Hematopoietic multipotent progenitor cell treated with erythropoietin and hydrocortisone succinate and interleukin-3 and kit ligand, for 6 days (in vitro differentiated cells): ENCODE measurements around the gene LHX3.

Experiments
- DNase-seq: peaks from one replicate; pipeline ENCODE4 v3.0.0-alpha.2; 2015

Gene LHX3

DNA sequence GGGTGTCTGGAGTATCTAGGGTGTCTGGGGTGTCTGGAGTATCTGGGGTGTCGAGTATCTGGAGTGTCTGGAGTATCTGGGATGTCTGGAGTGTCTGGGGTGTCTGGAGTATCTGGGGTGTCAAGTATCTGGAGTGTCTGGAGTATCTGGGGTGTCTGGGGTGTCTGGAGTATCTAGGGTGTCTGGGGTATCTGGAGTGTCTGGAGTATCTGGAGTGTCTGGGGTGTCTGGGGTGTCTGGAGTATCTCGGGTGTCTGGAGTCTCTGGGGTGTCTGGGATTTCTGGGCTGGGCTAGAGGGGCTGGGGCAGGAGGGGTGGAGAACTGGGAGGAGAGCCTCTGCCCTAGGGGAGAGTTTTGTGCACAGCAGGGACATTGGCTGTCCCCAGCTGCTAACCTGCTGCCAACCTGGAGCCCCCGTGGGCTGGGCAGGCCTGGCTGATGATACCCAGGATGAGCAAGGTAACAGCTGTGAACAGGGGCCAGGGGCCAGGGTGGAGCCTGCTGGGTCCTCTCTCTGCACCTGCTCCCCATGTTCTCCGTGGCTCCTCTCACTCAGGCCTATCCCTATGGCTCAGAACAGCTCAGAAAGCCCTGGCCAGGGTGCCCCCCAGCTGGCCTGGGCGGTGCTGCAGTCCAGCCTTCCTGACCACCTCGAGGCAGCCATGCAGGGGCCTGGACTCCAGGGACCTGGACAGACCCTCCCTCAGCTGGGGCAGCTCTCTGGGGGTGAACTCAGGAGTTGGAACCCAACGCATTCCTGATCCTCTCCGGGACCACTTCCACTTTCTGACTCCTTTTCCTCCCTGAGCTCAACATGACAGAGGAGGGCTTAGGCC, 29.9 kb downstream of the LHX3 start:
- no peak for DNase-seq

DNA sequence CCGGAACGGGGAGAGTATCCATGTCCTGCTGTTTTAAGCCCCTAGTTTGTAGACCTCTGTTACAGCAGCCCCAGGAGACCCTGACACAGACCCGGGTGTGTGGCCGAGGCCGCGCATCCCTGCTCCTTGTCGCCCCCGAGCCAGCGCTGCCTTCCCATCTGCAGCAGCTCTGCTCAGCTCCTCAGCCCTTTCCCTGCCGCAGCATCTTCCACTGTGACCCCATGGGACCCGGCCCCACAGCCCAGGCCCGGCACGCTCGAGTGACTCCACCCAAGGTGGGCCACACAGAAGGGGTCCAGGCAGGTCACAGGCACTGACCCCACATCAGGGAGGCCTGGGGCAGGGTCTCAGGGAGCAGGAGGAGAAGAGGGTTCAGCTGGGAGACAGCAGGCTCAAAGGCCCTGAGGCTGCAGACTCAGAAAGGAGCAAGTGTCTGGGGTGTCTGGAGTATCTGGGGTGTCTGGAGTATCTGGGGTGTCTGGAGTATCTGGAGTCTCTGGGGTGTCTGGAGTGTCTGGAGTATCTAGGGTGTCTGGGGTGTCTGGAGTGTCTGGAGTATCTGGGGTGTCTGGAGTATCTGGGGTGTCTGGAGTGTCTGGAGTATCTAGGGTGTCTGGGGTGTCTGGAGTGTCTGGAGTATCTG, 31.2 kb downstream of the LHX3 start:
- no peak for DNase-seq

DNA sequence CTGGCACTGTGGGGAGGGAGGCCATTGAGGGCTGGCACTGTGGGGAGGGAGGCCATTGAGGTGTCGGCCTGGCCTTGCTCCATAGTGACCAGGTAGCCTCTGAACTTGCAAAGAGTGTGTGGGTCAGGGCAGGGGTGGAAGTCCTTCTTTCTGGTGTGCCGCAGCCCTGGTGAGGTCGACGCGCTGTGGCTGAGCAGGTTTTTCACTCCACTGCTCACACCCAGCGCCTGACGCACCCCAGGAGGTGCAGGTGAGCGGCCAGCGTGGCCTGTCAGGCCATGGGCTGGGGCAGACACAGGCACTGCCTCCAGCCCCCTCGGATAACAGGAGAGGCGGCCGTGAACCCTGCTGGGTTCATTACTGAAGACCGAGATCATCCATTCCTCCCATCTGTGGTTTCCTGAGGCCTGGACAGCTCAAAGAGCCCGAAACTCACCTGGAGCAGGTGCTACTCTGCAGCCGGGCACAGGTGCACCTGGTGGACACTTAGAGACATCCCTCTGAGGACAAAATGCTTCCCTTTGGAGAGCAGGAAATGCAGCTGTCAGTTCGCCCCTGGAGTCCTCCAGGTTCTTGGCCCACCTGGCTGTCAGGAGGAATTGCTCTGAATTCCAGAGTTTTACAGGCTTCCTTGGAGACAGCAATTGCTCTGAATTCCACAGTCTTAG, 32.4 kb downstream of the LHX3 start:
- DNase-seq = no peak

DNA sequence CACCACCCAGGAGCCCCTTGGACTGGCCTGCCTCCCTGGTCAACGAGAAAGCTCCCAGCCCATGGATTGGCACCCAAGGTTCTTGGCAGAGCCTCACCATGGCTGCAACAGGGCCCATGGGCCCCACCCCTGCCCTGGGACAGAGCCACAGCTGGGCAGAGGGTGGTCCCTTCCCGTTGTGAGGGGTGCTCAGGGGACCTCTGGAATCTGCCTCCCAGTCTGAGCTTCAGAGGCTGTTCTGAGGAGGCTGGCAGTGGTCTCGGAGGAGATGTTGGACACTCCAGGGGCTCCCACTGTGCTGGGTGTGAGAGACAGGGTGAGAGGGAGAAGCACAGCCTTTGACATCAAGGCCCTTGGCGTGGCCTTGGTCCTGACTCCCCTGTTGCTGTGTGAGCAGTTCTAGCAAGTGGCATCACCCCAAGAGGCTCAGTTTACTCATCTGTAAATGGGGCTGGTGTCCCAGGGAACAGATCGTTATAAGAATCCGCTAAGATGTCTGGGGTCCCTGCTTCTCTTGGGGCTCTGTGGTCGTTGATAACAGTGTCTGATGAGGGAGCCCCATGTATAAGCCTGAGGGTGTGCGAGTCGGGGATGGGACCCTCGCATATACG, 33.0 kb downstream of the LHX3 start:
- DNase-seq = no peak

DNA sequence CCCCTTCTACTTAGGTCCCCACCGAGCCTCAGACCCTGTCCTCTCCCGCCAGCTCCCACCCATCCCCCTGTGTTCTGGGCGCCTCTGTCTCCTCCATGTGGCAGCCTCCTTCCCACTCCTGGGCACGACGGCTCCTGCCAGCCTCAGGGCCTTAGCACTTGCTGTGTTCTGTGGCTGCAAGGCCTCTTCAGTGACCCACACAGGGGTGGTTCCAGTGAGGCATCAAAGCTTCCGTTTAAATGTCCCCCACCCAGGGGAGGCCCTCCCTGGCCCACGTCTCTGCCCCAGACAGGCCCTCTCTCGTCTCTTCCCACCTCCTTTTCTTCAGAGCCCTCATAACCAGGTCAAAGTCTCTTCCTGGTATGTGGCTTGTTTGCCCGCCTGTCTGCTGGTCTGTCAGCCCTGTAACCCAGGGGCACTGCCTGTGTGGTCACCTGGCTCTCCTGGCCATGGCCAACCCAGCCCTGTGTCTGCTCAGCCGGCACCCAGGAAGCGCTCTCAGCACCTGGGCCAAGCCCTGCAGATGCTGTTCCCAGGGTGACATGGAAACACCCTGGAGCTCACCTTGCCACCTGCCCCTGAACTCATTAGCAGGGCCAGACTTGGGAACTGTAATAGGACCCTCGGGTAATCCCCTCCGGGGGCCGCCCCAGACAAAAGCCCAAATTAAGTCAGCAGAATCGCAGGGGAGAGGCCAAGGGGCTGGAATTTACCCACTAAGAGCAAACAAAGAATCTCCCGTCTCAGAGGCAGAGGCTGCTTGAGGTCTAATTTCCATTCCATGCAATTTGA, 33.7 kb downstream of the LHX3 start:
- no peak for DNase-seq

DNA sequence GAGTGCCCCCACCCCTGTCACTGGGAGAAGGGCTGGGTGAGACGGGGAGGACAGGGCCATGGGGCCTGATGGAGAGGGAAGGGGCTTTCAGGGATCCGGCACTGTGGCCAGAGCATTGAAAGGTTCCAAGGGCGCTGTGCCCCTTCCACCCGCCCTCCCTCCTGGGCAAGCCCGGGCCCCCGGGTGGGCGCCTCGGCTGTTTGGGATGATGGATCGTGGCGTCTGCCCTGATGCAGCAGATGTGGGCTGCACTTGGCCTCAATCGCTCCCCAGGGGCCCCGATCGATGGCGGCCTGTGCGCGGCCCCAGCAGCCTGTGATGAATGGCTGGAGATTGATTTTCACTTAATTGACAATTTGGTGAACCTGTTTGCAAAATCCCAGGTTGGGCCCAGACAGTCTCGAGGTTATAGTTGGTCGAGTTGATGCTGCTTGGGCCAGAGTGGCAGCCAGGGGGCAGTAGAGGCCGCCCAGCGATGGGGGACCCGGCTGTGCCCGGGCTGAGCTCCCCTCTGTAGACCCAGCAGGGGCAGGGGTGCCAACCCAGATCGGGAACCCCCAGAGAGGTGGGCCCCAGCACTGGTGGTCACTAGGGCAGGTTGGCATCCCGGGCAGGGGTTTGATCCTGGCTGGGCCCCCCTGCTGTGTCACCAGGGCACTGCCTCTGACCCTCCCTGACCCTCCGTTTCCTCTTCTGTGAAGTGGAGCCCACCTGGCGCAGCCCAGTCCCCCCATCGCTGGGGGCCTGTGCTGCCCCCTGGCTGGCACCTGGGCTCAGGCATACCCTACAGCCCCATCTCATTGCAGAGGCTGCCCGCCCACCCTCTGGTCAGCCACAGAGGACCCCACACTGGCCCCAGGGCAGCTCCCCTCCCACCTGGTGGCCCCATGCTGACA, 34.7 kb downstream of the LHX3 start:
- DNase-seq = peak; percentile 71

DNA sequence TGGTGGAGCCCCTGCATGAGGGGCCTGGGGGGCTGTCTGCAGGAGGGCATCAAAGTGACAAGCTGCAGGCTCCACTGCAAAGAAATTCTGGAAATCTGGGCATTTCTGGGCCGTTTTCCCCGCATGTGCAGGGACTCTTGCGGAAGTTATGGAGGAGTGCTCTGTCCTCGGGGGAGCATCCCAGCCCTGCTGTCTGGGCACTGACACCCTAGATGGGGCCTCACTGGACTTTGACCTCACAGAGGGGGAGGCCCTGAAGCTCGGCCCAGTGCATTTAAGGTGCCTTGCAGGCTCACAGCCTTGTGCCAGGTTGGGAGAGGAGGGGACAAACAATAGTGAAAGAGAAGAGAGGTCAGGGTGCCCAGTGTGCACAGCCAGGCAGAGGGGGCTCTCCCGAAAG, 35.4 kb downstream of the LHX3 start:
- no peak for DNase-seq

DNA sequence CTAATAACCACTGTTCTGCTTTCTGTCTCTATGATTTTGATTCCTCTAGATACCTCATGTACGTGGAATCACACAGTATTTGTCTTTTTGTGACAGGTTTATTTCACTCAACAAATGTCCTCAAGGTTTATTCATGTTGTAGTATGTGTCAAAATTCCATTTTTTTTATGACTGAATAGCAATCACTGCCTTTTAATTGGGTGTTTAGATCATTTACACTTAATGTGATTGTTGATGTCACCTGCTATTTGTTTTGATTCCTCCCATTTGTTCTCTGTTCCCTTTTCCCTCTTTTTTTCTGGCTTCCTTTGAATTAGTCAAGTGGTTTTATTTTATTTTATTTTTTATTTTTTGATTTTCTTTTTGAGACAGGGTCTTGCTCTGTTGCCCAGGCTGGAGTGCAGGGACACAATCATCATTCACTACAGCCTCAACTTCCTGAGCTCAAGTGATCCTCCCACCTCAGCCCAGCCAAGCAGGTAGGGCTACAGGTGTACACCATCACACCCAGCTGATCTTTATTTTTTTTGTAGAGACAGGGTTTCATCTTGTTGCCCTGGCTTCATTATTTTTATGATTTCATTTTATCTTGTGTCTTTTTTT, 41.6 kb downstream of the LHX3 start:
- no peak for DNase-seq

DNA sequence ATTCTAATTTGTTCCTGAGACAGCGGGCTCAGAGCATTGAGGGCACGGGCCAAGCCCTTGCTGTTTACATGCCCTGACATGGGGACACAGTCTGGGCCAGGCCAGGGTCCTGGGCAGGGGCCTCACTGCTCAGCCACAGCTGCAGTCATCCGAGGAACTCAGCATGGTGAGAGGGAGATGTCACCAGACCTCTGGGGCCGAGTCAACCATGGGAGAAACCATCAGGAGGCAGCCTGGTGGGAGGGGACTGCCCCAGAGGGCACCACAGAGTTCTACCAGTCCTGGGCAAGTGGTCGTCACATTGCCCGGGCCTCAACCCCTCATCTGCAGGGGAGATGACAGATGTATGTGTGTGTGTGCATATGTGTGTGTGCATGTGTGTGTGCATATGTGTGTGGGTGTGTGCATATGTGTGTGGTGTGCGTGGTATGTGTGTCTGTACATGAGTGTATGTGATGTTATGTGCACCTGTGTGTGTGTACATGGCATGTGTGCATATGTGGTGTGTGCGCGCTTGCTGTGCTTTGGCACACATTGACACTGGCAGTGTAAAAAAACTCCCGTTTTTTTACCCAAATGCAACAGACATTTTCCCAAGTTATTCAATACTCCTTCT, 43.8 kb downstream of the LHX3 start:
- no peak for DNase-seq

DNA sequence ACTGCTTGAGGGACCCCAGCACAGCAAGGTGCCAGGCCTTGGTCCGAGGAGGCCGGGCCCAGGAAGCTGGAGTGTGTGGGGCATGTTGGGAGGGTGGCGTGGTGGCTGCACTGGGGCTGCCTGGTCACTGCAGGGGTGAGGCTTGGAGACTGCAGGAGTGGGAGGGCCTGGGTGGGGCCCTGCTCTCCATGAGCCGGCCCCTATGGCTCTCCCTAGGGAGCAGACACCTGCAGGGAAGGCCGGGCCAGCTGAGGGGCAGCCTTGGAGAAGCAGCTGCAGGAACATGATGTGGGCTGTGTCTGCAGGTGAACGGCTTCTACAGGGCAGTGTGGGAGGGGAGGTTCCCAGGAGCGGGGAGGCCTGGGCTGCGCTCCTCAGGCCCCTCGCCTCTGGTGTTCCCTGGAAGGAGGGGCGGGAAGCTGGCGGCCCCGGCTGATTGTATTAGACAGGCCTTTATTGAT, 44.5 kb downstream of the LHX3 start:
- DNase-seq = no peak

DNA sequence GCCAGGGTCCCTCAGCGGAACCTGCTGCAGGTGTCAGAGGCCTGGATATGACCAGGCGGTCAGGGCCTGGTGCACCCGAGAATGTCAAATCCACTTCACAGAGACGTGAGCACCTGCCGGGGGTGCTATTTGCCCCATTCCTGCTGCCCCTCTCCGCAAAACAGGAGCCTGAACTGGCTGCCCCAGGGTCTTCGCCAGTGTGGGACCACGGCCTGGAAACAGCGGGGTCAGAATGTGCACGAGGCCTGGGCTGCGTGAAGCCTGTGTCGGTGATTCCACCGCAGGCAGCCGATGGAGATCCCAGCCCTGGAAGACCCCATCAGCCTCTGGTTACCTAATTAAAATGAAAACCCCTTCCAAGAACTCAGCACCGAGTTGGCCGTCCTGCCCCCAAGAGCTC, 45.1 kb downstream of the LHX3 start:
- DNase-seq = no peak

DNA sequence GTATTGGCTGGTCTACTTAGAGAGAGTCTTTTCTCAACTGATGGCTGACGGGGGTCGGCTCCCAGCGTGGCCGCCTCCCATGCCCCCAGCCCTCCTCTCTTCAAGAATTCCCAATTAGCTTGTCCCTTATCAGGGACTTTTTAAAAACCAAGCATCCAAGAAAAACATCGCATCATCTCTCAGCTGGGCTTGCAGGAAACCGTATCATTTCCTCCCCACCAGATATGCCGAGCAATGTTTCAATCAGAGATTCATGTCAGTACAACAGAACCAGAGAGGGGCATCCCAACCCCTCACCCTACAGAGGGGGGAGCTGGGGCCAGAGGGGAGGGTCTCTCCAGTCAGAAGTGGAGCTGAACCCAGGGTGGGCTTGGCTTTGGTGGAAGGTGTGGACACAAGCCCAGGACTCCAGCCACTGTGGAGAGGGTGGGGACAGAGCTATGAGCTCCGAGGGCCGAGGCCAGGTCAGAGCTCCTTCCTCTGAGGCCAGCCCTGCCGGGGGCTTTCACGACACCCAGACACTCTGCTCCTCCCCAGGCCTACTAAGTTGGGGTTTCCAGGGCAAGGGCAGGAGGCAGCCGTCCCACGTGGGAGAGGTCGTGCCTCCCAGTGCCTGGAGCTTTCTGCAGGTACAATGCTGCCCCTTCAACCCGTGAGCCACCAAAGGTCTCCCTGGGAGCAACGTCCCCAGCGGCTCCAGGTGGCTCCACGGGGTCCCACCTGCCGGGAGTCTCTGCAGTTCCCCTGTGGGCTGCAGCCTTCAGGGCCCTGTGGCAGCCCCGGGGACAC, 47.3 kb downstream of the LHX3 start:
- no peak for DNase-seq

DNA sequence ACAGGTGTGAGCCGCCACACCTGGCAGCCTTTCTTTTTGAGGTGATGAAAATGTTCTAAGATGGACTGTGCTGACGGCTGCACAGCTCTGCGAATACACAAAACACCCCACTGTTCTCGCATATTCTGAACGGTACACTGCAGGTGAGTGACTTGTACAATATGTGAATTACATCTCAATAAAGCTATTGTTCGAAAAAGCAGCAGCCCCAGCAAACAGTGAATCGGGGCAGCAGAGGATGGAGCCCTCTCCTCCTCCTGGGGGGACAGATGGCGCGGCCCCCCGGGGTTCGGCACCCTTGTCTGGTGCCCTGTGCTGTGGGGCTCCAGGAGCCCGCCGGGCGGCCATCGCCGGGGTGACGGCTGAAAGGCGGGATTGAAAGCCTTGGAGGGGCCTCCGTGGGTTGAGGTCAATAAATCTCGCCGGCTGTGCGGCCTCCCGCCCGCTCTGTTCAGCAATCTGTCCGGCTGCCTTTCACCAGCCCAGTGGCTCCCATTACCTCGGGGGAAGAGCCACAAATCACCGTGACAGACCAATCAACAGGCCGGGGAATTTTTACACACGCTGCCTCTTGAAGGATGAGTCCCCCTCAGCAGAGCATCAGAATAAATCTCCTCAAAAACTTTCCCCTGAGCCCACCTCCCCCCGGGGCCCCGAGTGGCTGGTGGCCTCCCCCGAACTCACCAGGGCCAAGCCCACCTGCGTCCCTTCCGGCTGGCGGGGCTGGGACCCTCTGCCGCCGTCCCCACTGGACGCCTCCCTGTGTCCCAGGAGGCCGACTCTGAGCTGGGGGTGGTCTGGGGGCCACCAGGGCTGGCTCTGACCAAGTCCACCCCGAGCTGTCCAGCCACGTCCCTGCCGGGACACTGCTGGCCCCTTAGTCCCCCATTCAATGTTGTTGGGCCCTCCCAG, 48.5 kb downstream of the LHX3 start:
- DNase-seq = no peak

DNA sequence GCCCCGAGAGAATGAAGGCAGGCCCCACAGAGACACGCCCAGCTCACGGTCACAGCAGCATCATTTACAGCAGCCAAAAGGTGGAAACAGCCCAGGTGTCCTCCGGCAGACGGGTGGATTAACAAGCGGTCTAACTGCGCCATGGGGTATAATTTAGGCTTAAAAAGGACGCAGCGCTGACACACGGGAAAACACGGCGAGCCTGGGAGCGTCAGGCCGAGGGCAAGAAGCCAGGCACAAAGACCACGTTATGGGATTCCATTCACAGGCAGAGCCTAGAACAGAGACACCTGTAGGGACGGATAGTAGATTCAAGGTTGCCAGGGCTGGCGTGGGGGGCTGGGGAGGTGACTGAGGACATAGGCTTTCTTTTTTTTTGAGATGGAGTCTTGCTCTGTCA, 49.4 kb downstream of the LHX3 start:
- DNase-seq = no peak

DNA sequence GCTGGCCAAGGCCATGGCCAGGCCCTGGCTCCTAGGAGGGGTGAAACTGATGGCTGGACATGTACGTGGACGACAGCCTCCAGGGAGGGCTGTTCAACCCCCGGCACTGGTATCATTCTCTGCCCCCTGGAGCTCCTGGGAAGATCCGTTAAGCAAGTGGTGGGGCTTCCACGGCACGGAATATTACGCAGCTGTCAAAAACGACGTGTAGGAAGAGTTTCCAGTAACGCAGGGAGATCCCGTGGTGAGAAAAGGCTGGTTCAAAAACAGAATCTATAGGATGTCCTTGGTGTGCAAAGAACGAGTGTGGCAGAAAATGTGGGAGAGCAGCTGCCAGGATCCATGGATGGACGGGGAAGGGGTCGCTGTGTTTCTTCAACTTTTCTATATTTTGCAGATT, 50.0 kb downstream of the LHX3 start:
- no peak for DNase-seq

DNA sequence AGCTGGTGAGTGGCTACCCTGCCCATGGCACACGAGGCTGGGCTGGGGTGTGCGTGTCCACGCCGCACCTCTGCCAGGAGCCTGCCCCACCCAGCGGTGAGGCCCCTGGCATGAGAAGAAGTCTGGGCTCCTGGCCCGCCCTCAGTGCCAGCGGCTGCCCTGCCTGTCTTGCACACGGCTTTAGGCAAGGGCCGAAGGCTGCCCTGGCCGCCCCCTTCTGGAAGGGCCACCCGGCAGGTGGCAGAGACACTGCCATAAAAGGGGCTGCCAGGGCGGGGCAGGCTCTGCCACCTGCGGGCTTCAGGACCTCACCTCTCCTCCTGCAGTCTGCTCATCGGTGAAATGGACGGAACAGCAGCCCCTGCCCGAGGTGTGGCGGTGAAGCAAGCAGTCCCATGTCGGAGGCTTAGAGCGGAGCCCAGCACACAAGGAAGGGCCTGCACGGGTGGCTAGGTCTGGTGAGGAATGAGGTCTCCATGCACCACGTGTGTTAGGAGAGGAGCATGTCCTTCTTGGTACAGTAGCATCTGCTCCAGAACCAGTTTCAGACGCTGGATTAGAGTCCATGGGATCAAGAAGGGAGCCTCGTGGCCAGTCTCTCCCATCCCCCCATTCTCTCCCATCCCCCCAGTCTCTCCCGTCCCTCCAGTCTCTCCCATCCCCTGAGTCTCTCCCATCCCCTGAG, 51.4 kb downstream of the LHX3 start:
- no peak for DNase-seq

DNA sequence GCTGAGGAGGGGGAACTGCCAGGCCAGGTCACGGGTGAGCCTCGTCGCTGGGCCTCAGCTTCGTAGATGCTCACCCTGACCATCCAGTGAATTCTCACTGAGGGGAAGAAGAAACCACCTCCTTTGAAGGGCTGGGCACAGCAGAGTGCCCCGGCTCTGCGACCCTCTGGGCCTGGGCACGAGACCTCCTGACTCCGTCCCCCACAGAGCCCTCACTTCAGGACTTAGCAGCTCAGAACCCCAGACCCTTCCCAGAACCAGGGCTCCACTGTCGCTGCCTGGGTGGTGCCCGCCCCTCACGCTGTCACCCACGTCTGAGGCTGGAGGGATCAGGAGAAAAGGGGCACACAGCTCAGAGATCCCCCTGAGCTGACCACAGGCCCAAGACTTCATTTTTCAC, 52.0 kb downstream of the LHX3 start:
- DNase-seq = no peak

DNA sequence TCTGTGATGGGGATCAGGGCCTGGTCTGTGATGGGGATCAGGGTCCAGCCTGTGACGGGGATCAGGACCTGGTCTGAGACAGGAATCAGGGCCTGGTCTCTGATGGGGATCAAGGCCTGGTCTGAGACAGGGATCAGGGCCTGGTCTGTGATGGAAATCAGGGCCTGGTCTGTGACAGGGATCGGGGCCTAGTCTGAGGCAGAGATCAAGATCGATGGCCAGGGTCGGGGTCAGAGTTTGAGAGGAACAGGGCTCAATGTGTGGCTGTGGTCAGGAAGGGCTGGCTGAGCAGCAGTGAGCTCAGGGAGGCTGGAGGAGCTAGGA, 52.4 kb downstream of the LHX3 start:
- no peak for DNase-seq
